NCI-H2029 treated with DMSO at 0.1 percent for 48 hours (cell line): ENCODE results near the gene ELF3.
"Not testable (repeated sequence)": the region's sequence is repeated elsewhere in the genome, so short reads cannot be mapped to it uniquely, and the experiment has no call there.

Experiments
- DNase-seq: peaks from one replicate; lab custom pipeline; 2025; lab: John Stamatoyannopoulos, UW

ELF3 gene

DNA sequence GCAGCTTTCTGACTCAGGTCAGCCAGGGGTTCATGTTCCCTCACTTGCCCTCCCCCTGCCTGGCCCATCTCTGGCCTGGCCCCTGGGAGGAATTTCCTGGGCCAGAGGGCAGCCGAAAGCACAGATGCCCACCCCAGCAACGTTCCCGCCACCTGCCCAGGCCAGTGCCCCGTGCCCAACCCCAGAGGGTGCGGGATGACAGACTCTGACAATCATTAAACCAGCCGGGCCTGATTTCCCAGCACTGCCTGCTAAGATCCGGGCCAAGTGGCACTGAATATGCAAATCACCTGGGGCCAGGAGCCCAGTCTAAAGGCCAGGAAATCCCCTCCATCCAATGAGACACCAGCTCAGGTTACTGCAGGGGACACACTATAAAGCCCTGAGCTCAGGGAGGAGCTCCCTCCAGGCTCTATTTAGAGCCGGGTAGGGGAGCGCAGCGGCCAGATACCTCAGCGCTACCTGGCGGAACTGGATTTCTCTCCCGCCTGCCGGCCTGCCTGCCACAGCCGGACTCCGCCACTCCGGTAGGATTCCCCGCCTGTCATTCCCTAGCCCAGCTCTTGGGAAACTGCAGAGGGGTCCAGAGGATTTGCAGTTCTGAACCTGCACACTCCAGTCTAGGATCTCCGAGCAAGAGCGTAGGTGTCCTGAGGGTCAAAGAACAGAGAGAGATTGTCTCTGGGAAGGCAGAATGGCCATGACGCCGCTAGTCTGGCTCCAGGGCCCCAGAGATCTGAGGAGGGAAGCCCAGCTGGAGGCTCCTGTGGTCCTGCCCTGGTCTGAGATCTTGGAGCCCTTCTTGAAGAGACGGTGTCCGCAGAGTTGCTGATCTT is at the start of gene ELF3:
TSS of gene ELF3 (plus strand) at position 408 of the 836 bp plus-strand sequence. CDS start 550 bp downstream, outside the sequence.
- DNase-seq: peak; percentile 91

DNA sequence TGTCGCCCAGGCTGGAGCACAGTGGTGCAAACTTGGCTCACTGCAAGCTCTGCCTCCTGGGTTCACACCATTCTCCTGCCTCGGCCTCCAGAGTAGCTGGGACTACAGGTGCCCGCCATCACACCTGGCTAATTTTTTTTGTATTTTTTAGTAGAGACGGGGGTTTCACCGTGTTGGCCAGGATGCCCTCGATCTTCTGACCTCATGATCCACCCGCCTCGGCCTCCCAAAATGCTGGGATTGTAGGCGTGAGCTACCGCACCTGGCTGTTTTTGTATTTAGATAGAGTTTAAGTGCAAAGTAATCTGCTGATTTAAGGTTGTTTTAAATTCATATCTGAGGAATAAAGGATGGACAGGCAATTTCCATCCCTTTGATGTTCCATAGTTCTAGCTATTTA is 48.0 kb upstream of the ELF3 start:
- DNase-seq: not testable (repeated sequence)

DNA sequence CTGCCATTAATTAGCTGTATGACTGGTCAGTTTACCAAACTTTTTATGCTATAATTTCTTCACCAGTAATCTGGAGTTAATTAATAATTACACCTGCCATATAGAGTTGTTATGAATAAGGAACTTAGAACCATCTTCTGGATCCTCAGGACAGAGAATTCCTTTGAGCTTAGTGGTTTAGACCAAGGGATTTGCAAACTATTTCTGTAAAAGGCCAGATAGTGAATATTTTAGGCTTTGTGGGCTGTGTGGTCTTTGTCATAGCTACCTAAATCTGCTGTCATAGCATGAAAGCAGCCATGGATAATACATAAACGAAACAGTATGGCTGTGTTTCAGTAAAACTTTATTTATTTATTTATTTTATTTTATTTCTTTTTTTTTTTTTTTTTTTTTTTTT is 46.1 kb upstream of the ELF3 start:
- DNase-seq: no peak

DNA sequence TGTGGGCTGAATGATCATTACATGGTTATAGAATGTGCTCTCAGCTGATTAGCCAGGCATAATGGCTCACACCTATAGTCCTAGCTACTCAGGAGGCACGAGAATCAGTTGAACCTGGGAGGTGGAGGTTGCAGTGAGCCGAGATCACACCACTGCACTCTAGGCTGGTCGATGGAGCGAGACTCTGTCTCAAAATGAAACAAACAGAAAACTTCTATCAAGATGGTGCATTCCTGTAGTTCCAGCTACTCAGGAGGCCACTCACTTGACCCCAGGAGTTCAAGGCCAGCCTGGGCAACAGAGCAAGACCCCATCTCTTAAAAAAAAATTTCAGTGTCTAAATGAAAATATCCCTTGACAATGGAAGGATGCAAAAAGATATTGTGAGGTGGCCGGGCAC is 44.2 kb upstream of the ELF3 start:
- no peak for DNase-seq

DNA sequence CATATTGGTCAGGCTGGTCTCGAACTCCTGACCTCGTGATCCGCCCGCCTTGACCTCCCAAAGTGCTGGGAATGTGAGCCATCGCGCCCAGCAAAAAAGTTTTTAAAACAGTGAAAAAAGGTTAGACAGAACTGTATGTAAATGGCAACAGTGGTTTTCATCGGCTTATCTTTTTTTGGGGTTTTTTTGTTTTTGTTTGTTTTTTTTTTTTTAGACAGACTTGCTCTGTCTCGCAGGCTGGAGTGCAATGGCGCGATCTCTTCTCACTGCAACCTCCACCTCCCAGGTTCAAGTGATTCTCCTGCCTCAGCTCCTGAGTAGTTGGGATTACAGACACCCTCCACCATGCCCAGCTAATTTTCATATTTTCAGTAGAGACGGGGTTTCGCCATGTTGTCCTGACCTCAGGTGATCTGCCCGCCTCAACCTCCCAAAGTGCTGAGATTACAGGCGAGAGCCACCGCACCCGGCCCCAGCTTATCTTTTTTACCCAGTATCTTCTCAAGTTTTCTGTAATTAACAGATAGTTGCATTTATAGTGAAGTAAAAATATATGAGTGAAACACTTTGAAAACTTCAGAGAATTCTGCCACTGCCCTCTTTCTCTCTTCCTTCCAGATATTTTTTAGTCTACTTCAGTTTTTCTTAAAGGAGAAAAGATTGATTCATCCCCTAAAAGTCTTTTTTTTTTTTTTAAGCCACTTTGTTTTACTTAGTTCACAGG is 42.0 kb upstream of the ELF3 start:
- no peak for DNase-seq

DNA sequence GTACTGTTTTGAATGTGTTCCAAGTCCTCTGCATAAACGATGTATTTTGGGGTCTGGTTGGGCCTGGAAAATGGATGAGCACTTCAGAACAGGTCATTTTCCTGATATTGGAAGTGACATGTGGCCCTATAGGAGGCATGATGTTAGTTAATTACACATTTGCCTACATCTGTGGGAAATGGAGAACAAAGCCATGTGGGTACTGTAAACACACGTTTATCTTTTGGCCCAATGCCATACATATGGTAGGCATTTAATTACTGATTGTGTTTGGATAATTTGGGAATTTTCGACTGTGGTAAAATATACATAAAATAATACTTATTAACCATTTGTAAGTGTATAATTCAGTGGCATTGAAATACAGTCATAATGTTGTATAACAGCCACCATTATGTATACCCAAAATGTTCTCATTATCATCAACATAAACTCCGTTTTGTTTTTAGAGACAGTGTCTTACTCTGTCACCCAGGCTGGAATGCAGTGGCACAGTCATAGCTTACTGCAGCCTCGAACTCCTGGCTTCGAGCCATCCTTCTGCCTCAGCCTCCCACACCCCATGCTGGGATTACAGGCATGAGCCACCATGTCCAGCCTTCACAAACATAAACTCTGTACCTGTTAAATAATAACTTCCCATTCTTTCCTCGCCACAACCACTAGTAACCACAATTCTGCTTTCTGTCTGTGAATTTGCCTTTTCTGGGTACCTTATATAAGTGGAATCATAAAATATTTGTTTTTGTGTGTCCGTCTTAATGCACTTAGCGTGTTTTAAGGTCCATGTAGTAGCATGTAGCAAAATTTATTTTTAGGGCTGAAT is 39.8 kb upstream of the ELF3 start:
- no peak for DNase-seq

DNA sequence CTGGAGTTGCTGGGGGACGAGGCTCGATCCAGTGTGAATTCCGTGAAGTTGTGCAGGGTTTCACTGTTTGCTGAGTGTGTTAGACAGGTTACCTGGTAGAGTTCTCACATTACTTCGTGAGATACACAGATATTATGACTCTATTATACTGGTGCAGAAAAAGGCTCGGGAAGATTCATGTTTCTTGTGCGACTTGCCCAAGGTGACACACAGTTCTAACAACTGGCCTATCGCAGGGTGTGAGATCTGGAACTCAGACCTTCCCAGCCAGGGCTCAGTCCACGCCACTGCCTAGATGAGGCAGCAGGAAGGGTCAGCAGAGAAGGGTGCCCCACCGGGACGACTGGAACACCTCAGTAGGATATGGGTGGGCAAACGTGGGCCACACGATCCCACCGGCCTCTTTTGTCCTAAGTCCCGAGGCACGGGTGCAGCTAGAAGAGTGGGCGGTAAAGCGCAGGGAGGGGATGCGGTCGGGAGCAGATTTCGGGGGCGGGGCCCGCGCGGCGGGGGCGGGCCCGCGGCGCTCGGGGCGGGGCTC is 28.2 kb upstream of the ELF3 start:
- DNase-seq: no peak

DNA sequence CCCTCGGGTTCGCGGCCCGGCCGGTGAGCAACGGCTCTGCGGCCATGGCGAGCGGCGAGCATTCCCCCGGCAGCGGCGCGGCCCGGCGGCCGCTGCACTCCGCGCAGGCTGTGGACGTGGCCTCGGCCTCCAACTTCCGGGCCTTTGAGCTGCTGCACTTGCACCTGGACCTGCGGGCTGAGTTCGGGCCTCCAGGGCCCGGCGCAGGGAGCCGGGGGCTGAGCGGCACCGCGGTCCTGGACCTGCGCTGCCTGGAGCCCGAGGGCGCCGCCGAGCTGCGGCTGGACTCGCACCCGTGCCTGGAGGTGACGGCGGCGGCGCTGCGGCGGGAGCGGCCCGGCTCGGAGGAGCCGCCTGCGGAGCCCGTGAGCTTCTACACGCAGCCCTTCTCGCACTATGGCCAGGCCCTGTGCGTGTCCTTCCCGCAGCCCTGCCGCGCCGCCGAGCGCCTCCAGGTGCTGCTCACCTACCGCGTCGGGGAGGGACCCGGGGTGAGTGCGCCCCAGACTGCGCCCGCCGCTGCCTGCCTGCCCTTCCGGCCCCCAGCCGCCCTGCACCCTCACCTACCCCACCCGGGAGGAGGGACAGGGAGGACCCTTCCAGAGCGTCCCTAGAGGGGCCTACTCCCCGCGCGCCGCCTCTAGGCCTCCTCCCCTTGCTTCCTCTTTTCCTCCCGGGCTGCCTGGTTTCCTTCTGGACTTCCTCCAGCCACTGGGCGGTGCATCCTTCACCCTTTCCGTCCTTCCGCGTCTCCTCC is 27.6 kb upstream of the ELF3 start, which contains the start of gene RNPEP:
TSS of gene RNPEP (plus strand) at position 26 of the 757 bp plus-strand sequence. CDS start at position 45, 19 bp downstream.
- DNase-seq: no peak

DNA sequence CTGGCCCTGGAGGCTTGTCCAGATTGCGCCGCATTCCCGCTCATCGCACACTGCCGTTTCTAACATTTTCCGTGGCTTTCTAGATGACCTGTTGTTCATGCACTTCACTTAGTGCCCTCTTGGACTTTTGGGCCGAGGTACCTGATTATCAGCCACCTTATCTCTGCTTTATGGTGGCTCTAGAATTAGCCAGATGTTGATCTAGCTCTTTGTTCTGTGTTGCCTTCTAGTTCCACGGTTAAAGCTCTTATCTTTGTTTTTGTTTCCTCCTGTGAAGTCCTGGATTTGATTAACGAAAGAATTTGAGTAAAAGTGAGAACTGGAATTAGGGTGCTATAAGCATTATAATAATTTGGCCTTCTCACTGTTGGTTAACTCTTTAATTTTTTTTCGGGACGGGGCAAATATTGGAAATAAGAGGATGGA is 27.0 kb upstream of the ELF3 start:
- no peak for DNase-seq

DNA sequence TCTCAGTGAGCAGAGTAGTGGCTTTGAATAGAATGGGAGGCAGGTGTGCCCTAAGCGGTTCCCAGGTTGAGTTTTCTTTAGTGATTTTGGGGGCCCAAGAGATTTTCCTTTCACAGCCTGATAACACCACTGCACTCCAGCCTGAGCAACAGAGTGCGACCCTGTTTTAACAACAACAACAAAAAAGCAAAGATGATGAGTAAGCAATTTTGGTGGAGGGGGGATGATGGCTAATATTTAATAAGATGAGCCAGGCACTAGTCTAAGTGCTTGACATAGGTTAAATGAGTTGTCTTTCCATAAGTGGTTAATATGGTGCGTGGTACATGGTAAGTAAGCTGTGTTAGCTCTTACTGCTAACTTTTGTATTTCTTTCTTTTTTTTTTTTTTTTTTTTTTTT is 25.9 kb upstream of the ELF3 start:
- no peak for DNase-seq

DNA sequence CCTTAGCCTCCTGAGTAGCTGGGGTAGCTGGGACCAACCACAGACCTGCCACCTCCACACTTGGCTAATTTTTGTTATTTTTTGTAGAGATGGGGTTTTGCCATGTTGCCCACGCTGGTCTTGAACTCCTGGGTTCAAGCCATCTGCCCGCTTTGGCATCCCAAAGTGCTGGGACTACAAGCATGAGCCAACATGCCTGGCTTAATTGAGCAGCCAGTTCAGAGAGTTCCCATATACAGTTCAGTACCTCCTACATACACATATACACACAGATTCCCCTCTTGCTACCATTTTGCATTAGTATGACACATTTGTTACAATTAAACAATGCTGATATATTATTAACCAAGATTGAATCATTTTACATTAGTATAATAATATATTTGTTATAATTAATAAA is 25.0 kb upstream of the ELF3 start:
- DNase-seq: no peak

DNA sequence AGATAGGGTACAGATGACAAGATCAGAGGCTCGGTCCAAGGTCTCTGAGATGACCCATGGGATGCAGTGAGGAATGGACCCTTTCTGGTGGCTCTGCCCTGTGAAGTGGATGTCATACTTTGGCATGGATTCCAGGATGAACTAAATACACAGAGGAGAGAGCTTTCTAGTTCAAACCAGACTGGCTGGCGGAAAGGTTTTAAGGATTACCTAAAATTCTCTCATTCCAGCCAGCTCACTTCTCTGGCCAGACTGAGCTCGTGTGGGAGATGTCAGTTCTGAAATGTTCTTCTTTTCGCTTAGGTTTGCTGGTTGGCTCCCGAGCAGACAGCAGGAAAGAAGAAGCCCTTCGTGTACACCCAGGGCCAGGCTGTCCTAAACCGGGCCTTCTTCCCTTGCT is 21.8 kb upstream of the ELF3 start:
- DNase-seq: no peak

DNA sequence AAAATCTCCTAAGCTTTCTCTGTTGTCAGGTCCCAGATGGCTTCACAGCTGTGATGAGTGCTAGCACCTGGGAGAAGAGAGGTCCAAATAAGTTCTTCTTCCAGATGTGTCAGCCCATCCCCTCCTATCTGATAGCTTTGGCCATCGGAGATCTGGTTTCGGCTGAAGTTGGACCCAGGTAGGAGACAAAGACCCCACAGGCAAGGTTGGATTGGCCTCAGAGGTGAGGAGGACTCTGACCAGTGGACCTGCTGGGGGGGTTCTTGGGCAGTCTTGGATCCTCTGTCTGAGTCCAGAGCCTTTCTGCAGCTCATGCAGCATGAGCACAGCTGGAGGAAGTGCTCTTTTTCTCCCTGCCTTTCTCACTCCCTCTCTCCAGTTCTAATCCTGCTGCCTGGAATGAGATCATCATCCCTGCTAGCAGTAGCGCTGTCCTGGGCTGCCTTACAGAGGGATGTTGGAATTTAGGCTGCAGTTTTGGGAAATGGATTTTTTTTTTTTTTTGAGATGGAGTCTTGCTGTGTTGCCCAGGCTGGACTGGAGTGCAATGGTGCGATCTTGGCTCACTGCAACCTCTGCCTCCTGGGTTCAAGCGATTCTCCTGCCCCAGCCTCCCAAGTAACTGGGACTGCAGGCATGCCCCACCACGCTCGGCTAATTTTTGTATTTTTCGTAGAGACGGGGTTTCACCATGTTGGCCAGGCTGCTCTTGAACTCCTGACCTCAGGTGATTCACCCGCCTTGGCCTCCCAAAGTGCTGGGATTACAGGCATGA is 20.8 kb upstream of the ELF3 start:
- DNase-seq: no peak

DNA sequence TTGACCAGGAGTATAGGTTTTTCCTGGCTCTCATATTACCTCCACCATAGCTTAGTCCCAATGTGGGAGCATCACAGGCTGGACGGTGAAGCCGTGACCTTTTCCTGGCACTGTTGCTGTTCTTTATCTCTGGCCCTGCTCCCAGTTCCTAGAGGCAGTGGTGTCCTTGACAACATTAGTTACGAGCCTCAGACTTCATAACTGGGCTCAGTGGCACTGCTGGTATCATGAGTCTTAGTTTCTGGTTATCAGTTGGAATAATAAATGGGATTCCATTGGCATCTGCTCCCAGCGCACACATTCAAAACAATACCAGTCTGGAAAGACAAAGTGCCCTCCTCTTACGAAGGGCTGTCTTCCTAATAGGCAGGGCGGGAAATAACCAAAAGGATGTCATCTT is 20.0 kb upstream of the ELF3 start:
- no peak for DNase-seq

DNA sequence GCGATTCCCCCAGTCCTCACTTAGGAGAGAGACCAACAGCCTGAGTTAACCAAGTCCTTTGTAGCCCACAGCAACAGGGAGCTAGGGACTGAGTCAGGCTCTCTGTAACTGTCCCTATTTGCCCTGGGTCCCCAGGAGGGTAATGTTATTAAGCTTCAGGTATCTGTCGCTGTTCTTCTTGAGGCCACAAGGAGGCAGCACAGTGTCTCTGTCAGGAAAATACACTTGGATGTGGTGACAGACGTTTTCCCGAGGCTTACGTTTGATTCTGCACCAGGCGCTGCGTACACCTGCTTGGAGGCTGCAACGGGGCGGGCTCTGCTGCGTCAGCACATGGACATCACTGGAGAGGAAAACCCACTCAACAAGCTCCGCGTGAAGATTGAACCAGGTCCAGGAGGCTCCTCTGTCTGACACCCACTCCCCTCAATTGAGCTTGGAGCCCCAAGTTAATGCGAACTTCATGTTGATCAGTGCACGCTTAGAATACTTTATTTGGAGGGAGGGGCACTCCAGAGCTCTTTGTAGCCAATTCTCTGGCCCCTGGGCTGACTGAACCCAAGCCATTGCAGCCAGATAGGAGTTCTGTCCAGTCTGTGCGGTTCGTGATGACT is 10.7 kb upstream of the ELF3 start:
- DNase-seq: peak; percentile 25

DNA sequence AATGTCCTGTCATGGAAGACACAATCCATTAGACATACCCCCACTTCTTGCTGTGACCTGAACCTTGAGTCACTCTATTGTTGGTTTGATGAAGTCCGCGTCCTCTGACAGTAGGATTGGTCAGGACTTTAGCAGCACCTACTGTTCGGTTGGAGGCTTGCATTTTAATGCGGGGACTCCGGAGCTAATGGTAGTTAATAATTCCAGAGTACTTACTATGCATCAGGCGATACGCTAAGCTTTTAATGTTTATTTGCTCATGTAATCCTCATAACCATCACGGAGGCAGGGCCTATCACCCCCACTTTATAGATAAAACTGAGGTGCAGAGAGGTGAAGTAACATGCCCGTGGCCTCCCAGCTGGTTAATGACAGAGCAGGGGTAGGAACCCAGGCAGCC is 7.9 kb upstream of the ELF3 start:
- no peak for DNase-seq

DNA sequence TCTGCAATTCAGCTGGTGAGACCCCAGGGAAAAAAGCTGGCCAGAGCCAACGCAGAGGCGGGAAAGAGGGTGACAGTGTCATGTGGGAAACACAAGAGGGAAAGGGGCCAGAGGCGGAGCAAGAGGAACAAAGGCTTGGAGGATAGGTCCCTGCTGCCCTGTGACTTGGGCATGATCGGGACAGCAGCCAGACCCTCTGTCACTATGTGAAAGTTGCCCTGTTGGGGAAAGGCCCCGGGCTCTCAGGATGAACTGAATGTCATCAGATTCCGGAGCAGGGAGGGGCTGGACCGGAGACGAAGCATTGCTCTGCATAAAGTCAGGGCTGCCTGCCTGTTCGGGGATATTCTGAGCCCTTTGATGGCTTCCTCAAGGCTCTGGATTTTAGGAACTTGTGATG is 5.7 kb upstream of the ELF3 start:
- no peak for DNase-seq

DNA sequence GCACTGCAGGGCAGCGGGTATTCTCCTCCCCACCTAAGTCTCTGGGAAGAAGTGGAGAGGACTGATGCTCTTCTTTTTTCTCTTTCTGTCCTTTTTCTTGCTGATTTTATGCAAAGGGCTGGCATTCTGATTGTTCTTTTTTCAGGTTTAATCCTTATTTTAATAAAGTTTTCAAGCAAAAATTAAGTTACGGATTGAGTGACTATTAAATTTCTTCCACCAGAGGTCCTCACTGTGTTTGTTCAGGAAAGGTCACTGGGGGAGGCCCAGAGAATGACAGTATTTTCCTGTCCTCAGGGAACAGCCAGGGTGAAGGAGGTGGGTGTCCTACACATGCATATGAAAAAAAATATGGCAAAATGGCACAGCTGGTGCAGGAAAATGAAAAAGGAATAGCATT is 4.4 kb upstream of the ELF3 start:
- DNase-seq: no peak

DNA sequence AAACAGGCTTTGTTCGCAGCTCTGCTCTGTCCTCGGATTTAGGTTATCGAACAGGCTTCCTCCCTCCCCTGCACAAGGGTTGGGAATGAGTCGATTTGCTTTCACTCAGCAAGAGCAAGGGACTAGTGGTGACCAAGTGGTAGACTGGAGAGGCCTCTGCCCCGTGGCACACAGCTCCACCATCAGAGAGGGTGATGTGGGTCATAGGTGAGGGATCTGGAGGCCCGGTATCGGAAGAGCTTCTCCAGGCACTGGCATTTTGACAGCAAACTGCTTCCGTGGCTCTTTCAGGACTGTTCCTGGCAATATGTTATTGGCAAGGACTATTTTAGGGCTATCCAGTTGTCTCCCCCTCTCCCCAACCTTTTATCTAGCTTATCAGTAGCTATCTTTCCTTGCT is 3.1 kb upstream of the ELF3 start:
- DNase-seq: no peak

DNA sequence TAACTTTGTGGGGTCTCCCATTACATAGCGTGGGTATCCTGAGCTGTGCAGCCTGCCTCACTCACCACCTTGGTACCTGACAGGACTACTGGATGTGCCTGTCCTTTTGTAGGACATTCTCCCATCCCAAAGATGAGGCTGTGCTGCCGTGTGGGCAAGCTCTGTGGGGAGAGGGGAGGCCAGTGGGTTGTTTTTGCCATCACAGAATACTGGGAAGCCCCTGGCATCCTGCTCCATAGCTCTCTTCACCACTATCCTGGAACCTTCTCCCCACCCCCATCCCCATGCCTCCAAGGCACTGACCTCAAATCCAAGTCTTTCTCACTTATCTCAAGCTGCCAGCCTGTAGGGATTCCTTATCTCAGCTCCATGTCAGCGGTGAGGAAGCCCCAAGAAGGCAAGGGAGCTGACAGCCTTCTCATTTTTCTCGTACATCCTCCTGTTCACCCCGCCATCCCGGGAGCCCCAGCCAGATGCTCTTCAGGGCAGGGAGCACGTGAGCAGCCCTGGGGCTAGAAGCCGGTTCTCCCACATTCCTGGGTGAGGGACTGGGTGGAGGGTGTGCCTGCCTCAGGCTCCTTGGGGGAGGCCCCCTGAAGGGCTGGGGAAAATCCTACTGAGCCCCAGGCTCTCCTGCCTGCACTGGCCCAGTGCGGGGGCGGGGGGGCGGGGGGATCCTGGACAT is 2.4 kb upstream of the ELF3 start:
- no peak for DNase-seq
